ENCODE data around the gene MTMR8. TPM values are rescaled to one million over a fixed set of nuclear protein-coding genes. Genes with fewer than 3 reads are reported as not detected.
"Not testable (repeated sequence)": the region's sequence is repeated elsewhere in the genome, so short reads cannot be mapped to it uniquely, and the experiment has no call there.

MTMR8 gene
- polyA plus RNA-seq (2013, experiment 1 of 4): 1.3 TPM
- 1.4 TPM for polyA plus RNA-seq (2013, experiment 2 of 4)
- polyA plus RNA-seq (2013, experiment 3 of 4): 0.59 TPM
- 0.49 TPM for polyA plus RNA-seq (2013, experiment 4 of 4)

DNA sequence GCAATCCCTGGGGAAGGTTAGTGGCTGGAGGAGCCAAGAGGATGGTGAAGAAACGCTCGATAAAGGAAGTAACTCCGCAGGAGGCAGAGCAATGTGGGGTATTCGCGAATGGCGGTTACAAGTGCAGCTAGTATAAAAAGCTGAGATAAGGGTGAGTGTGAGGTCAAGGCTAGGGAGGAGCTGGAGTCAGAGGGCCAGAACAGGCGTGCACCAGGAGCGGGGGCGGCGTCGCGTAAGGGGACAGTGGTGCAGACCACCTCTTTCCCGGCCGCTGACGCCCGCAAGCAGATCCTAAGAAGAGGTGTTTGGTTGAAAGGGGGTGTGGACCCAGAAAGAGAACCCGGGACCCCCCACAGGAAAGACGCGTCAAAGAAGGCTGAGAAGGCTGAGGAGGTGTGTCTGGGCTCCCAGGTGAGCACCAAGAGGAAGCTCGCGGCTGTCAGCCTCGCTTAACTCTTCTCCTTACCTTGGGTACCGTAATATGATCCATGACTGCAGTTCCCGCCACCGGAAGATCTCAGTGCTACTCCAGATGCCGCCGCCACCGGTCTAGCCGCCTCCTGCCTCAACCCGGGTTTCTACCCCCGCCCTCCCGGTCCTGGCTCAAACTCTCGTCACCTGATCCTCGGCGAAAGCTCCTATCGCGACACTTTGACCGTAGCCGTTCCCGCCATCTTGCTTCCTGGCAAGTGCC lies at the start of gene MTMR8:
TSS of gene MTMR8 (minus strand) at position 579 of the 694 bp plus-strand sequence. CDS start at position 490, 89 bp downstream.
- Histone ChIP-seq H3K27ac (ENCODE audit: insufficient read depth, low read depth, low read length, poor library complexity, severe bottlenecking) (no peak within 1 kb of the TSS), H3K4me3 (ENCODE audit: insufficient read depth, low read depth, low read length) (peak within 1 kb of the TSS; percentile 41), H3K4me1 (ENCODE audit: control insufficient read depth, insufficient read depth, low read length) (peaks cover 5% of the 10 kb centered on the region), H3K36me3 (ENCODE audit: control insufficient read depth, insufficient read depth, low read length) (no peaks in the 10 kb centered on the region), H3K9me3 (ENCODE audit: control insufficient read depth, low read length) (no peaks in the 10 kb centered on the region), H3K27me3 (ENCODE audit: control insufficient read depth, insufficient read depth, low read length, poor library complexity, severe bottlenecking) (no peaks in the 10 kb centered on the region)
- 1% methylated on average over 40 of the region's 40 CpGs for whole genome bisulfite sequencing, 2 experiments

DNA sequence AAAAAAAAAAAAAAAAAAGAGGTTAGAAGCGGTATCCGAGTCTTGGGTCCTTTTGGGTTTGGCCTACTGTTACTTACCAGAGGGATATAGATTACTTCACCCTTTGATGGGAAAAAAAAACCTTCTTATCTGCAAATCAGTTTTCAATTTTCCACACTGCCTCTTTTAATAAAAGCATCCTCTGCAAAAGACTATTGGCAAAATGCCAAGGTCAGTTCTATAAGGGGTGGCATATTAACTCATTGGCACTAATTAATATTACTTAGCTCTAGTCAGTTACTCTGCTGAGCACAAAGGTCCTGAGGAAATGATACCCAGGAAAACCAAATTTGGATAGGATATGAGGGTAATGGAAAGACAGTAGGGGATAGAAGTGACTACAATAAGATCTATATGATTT lies 44.3 kb upstream of the MTMR8 start:
- no peak overlapping the region for H3K4me3 ChIP-seq (ENCODE audit: insufficient read depth, low read depth, low read length)
- no peaks in the 10 kb centered on the region for H3K9me3 ChIP-seq (ENCODE audit: control insufficient read depth, low read length)
- H3K36me3 ChIP-seq (ENCODE audit: control insufficient read depth, insufficient read depth, low read length): no peaks in the 10 kb centered on the region
- H3K27ac ChIP-seq (ENCODE audit: insufficient read depth, low read depth, low read length, poor library complexity, severe bottlenecking): no peak overlapping the region
- no peaks in the 10 kb centered on the region for H3K27me3 ChIP-seq (ENCODE audit: control insufficient read depth, insufficient read depth, low read length, poor library complexity, severe bottlenecking)
- H3K4me1 ChIP-seq (ENCODE audit: control insufficient read depth, insufficient read depth, low read length): no peaks in the 10 kb centered on the region
- WGBS, 2 experiments: 100% methylated on average over 2 of the region's 2 CpGs; no CpG with 5 or more reads in 1 of the 2 experiments

DNA sequence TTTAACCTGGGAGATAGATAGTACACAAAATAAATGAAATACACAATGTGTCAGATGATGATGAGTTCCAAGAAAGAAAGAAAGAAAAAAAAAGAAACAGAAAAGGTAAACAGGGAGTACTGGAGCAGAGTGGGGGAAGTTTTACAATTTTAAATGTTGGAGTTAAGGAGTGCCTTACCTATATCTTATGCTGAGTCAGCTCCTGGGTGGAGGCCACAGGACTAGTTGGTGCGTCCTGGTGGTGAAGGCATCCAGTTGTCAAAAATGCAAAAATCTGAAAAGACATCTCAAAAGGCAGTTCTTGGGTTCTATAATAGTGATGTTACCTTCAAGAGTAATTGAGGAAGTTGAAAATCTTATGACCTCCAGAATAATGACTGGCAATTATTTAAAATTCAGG lies 42.4 kb upstream of the MTMR8 start:
- Histone ChIP-seq H3K36me3 (ENCODE audit: control insufficient read depth, insufficient read depth, low read length) (no peaks in the 10 kb centered on the region), H3K9me3 (ENCODE audit: control insufficient read depth, low read length) (no peaks in the 10 kb centered on the region), H3K27me3 (ENCODE audit: control insufficient read depth, insufficient read depth, low read length, poor library complexity, severe bottlenecking) (no peaks in the 10 kb centered on the region), H3K27ac (ENCODE audit: insufficient read depth, low read depth, low read length, poor library complexity, severe bottlenecking) (no peak overlapping the region), H3K4me1 (ENCODE audit: control insufficient read depth, insufficient read depth, low read length) (no peaks in the 10 kb centered on the region), H3K4me3 (ENCODE audit: insufficient read depth, low read depth, low read length) (no peak overlapping the region)
- WGBS, 2 experiments: 90 to 100% methylated on average over 1 of the region's 1 CpG

DNA sequence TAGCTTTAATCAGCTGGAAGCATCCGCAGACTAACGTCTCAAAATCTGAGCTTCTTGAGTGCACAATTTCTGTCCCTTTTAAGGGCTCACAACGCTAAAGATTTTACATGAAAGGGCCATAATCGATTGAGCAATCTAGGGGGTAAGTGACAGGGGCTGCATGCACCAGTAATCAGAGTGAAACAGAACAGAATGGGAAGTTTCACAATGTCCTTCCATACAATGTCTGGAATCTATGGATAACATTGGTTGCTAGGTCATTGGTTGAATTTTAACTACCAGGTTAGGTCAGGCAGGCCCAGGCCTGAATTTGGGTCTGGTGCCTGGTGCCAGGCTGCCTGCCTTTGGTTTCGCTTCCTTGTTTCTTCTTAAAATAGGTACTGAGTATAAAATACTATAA lies 42.0 kb upstream of the MTMR8 start:
- Histone ChIP-seq H3K36me3 (ENCODE audit: control insufficient read depth, insufficient read depth, low read length) (no peaks in the 10 kb centered on the region), H3K27me3 (ENCODE audit: control insufficient read depth, insufficient read depth, low read length, poor library complexity, severe bottlenecking) (no peaks in the 10 kb centered on the region), H3K4me1 (ENCODE audit: control insufficient read depth, insufficient read depth, low read length) (no peaks in the 10 kb centered on the region), H3K27ac (ENCODE audit: insufficient read depth, low read depth, low read length, poor library complexity, severe bottlenecking) (no peak overlapping the region), H3K4me3 (ENCODE audit: insufficient read depth, low read depth, low read length) (no peak overlapping the region), H3K9me3 (ENCODE audit: control insufficient read depth, low read length) (no peaks in the 10 kb centered on the region)
- 93 to 96% methylated on average over 4 of the region's 5 CpGs for WGBS, 2 experiments

DNA sequence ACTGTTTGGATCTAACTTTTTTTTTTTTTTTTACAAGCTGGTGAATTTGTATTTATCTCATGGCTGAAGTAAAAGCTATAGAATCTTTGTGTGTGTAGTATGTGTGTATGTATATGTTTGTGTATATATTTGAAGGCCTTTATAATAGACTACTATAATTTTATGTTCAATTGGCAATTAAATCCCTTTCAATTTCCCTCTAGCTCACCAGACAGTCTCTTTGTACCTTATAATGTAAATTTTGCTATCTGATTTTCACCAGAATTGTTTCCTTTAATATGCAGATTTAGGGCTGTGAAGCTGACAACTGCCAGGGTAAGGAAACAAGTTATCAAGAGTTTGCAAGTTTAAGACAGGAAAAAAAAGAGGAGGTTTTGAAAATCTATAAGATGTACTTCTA lies 33.1 kb upstream of the MTMR8 start:
- no peak overlapping the region for H3K4me3 ChIP-seq (ENCODE audit: insufficient read depth, low read depth, low read length)
- no peaks in the 10 kb centered on the region for H3K36me3 ChIP-seq (ENCODE audit: control insufficient read depth, insufficient read depth, low read length)
- H3K27ac ChIP-seq (ENCODE audit: insufficient read depth, low read depth, low read length, poor library complexity, severe bottlenecking): no peak overlapping the region
- peaks cover 4% of the 10 kb centered on the region for H3K4me1 ChIP-seq (ENCODE audit: control insufficient read depth, insufficient read depth, low read length)
- H3K27me3 ChIP-seq (ENCODE audit: control insufficient read depth, insufficient read depth, low read length, poor library complexity, severe bottlenecking): no peaks in the 10 kb centered on the region
- H3K9me3 ChIP-seq (ENCODE audit: control insufficient read depth, low read length): no peaks in the 10 kb centered on the region

DNA sequence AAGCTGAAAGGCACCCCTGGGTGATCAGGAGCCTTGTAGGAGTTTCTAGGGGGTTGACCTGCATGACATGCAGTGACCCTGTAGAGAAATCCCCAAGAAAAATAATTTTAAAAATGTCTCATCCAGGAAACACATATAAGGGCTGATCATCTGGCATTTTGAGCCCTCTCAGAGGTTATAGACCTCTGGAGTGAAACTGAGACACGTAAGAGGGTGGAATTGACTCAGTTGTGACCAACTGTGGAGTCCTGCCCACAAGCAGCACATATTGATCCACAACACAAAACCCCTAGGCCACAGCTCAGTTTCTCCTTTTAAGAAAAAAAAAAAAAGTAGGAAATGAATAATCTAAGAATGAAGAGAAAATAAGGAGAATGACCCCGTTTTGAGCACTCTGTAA lies 32.5 kb upstream of the MTMR8 start:
- Histone ChIP-seq H3K4me1 (ENCODE audit: control insufficient read depth, insufficient read depth, low read length) (peaks cover 4% of the 10 kb centered on the region), H3K9me3 (ENCODE audit: control insufficient read depth, low read length) (no peaks in the 10 kb centered on the region), H3K27ac (ENCODE audit: insufficient read depth, low read depth, low read length, poor library complexity, severe bottlenecking) (no peak overlapping the region), H3K27me3 (ENCODE audit: control insufficient read depth, insufficient read depth, low read length, poor library complexity, severe bottlenecking) (no peaks in the 10 kb centered on the region), H3K4me3 (ENCODE audit: insufficient read depth, low read depth, low read length) (no peak overlapping the region), H3K36me3 (ENCODE audit: control insufficient read depth, insufficient read depth, low read length) (no peaks in the 10 kb centered on the region)
- WGBS, 2 experiments: 29 to 40% methylated on average over 1 to 2 of the region's 2 CpGs

DNA sequence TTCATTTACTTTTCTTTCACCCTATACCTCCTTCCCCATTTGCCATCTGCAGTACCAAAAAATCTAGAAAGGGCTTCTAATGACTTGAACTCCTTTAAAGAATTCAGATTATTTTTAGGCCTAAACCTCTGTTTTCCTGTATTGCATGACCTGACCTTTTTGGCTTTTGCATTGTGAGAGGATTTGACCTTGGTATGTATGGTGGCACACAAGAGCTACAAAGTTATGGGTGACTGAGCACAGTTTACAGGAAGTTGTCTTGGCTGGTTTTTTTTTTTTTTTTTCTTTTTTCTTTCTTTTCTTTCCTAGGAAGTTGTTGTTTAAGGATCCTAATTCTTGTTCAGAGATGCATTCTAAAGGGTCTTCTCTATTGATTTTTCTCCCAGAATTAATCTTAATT lies 32.0 kb upstream of the MTMR8 start:
- H3K4me3 ChIP-seq (ENCODE audit: insufficient read depth, low read depth, low read length): no peak overlapping the region
- H3K9me3 ChIP-seq (ENCODE audit: control insufficient read depth, low read length): no peaks in the 10 kb centered on the region

DNA sequence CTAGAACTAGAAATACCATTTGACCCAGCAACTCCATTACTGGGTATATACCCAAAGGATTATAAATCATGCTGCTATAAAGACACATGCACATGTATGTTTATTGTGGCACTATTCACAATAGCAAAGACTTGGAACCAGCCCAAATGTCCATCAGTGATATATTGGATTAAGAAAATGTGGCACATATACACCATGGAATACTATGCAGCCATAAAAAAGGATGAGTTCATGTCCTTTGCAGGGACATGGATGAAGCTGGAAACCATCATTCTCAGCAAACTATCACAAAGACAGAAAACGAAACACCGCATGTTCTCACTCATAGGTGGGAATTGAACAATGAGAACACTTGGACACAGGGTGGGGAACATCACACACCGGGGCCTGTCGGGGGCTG lies 14.5 kb upstream of the MTMR8 start:
- not testable (repeated sequence) for H3K9me3 ChIP-seq (ENCODE audit: control insufficient read depth, low read length); H3K36me3 ChIP-seq (ENCODE audit: control insufficient read depth, insufficient read depth, low read length); H3K4me1 ChIP-seq (ENCODE audit: control insufficient read depth, insufficient read depth, low read length); H3K27me3 ChIP-seq (ENCODE audit: control insufficient read depth, insufficient read depth, low read length, poor library complexity, severe bottlenecking); H3K4me3 ChIP-seq (ENCODE audit: insufficient read depth, low read depth, low read length); H3K27ac ChIP-seq (ENCODE audit: insufficient read depth, low read depth, low read length, poor library complexity, severe bottlenecking)
- 99% methylated on average over 4 of the region's 4 CpGs; no CpG with 5 or more reads in 1 of the 2 experiments for WGBS, 2 experiments

More for the DNA sequence above, 32.0 kb upstream of the MTMR8 start:
- no peak overlapping the region for H3K27ac ChIP-seq (ENCODE audit: insufficient read depth, low read depth, low read length, poor library complexity, severe bottlenecking)
- H3K36me3 ChIP-seq (ENCODE audit: control insufficient read depth, insufficient read depth, low read length): no peaks in the 10 kb centered on the region
- no peaks in the 10 kb centered on the region for H3K27me3 ChIP-seq (ENCODE audit: control insufficient read depth, insufficient read depth, low read length, poor library complexity, severe bottlenecking)
- peaks cover 4% of the 10 kb centered on the region for H3K4me1 ChIP-seq (ENCODE audit: control insufficient read depth, insufficient read depth, low read length)

DNA sequence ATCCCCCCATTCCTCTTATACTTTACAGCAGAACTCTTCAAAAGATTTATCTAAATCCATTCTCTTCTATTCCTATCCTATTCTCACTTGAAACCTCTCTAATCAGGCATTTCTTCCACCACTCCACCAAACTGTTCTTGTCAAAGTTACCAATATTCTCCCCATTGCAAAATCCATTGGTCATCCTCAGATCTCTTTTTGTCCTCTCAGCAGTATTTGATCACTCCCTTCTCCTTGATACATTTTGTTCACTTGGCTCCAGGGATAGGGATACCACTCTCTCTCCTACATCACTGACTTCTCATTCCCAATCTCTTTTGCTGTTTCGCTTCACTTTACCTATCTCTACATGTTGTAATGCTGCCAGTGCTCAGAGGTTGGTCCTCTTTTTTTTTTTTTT lies 2.8 kb upstream of the MTMR8 start:
- H3K9me3 ChIP-seq (ENCODE audit: control insufficient read depth, low read length): no peaks in the 10 kb centered on the region
- H3K4me3 ChIP-seq (ENCODE audit: insufficient read depth, low read depth, low read length): no peak overlapping the region
- WGBS, 2 experiments: no CpG with 5 or more reads among the region's 1 CpG
- H3K36me3 ChIP-seq (ENCODE audit: control insufficient read depth, insufficient read depth, low read length): no peaks in the 10 kb centered on the region
- H3K4me1 ChIP-seq (ENCODE audit: control insufficient read depth, insufficient read depth, low read length): peaks cover 5% of the 10 kb centered on the region
- no peak overlapping the region for H3K27ac ChIP-seq (ENCODE audit: insufficient read depth, low read depth, low read length, poor library complexity, severe bottlenecking)
- H3K27me3 ChIP-seq (ENCODE audit: control insufficient read depth, insufficient read depth, low read length, poor library complexity, severe bottlenecking): no peaks in the 10 kb centered on the region

DNA sequence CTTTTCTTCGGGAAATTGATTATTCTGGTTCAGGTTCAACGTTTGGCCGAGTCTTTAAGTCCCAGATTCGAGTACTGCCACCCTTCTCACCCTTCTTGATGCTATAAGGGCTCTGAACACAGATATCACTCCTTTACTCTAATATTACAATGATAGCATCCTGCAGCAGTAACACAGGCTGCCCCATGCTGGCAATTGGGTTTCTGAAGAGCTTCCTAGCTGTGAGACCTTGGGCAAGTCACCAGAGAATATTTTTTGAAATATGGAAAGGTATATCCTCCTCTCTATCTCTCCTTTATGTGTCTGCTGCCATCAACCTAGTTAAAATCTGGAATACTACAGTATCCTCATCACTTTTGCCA lies 297 bp upstream of the MTMR8 start:
- no peak overlapping the region for H3K27ac ChIP-seq (ENCODE audit: insufficient read depth, low read depth, low read length, poor library complexity, severe bottlenecking)
- no peaks in the 10 kb centered on the region for H3K36me3 ChIP-seq (ENCODE audit: control insufficient read depth, insufficient read depth, low read length)
- peak overlapping the region; percentile 41 for H3K4me3 ChIP-seq (ENCODE audit: insufficient read depth, low read depth, low read length)
- H3K9me3 ChIP-seq (ENCODE audit: control insufficient read depth, low read length): no peaks in the 10 kb centered on the region
- H3K27me3 ChIP-seq (ENCODE audit: control insufficient read depth, insufficient read depth, low read length, poor library complexity, severe bottlenecking): no peaks in the 10 kb centered on the region
- 5 to 6% methylated on average over 4 of the region's 4 CpGs for WGBS, 2 experiments
- H3K4me1 ChIP-seq (ENCODE audit: control insufficient read depth, insufficient read depth, low read length): peaks cover 5% of the 10 kb centered on the region

Measured in ectodermal cell (in vitro differentiated cells).